Measurements from ENCODE around the gene TSLP. TPM values are rescaled to one million over a fixed set of nuclear protein-coding genes. Genes with fewer than 3 reads are reported as not detected.

Gene TSLP
- total RNA-seq, 3 donors from 2014 or later, result 0.14 to 1.0 (median 0.20) TPM

- Histone ChIP-seq H3K36me3 (ENCODE audit: low read depth) (no peaks in the 10 kb centered on the region), H3K4me3 (no peak overlapping the region), H3K9me3 (no peaks in the 10 kb centered on the region), H3K4me1 (ENCODE audit: low read depth) (peaks cover 24% of the 10 kb centered on the region)
- no peak for TF ChIP-seq CTCF (IDR thresholded peaks at IDR 0.05)
- intact Hi-C loops (cut with DNase I, micrococcal nuclease), result loop anchor here in 1 of 2 donors (10.0 kb wide), 1 partner anchor 341 kb away; no protein-coding TSS in a partner anchor
- no peak for ATAC-seq
- no peak for DNase-seq
Measured at GRCh38 chr5:111095982-111096381, 24.5 kb downstream of the TSLP start.

GRCh38 chr5:111099058-111099778 is 27.7 kb downstream of the TSLP start:
- Histone ChIP-seq H3K9me3 (no peaks in the 10 kb centered on the region), H3K4me3 (no peak overlapping the region), H3K4me1 (ENCODE audit: low read depth) (peaks cover 3% of the 10 kb centered on the region), H3K36me3 (ENCODE audit: low read depth) (peaks cover 7% of the 10 kb centered on the region)
- ATAC-seq, result no peak
- DNase-seq, result no peak
- no peak for TF ChIP-seq CTCF (IDR thresholded peaks at IDR 0.05)
- intact Hi-C loops (cut with DNase I, micrococcal nuclease), result loop anchor here in 1 of 2 donors (10.0 kb wide), 1 partner anchor 344 kb away; no protein-coding TSS in a partner anchor

GRCh38 chr5:111106320-111106948 is 34.9 kb downstream of the TSLP start:
- intact Hi-C loops (cut with DNase I, micrococcal nuclease), result loop anchor here in 1 of 2 donors (10.0 kb wide), 1 partner anchor 352 kb away; no protein-coding TSS in a partner anchor
- ATAC-seq (no peak), DNase-seq (no peak)
- Histone ChIP-seq H3K36me3 (ENCODE audit: low read depth) (peaks cover 19% of the 10 kb centered on the region), H3K4me3 (no peak overlapping the region), H3K9me3 (no peaks in the 10 kb centered on the region), H3K4me1 (ENCODE audit: low read depth) (no peaks in the 10 kb centered on the region)
- TF ChIP-seq CTCF (IDR thresholded peaks at IDR 0.05), result no peak

- TF ChIP-seq CTCF (IDR thresholded peaks at IDR 0.05), result no peak
- H3K9me3 ChIP-seq, result no peaks in the 10 kb centered on the region
- ATAC-seq (no peak), DNase-seq (no peak)
- peaks cover 19% of the 10 kb centered on the region for H3K36me3 ChIP-seq (ENCODE audit: low read depth)
- H3K4me3 ChIP-seq, result no peak overlapping the region
- intact Hi-C loops (cut with DNase I, micrococcal nuclease), result loop anchor here in 1 of 2 donors (10.0 kb wide), 1 partner anchor 353 kb away; no protein-coding TSS in a partner anchor
- no peaks in the 10 kb centered on the region for H3K4me1 ChIP-seq (ENCODE audit: low read depth)
Measured at GRCh38 chr5:111107371-111107770, 35.9 kb downstream of the TSLP start.

GRCh38 chr5:111111956-111112355 is 40.4 kb downstream of the TSLP start:
- ATAC-seq (no peak), DNase-seq (no peak)
- Histone ChIP-seq H3K9me3 (no peaks in the 10 kb centered on the region), H3K4me3 (no peak overlapping the region), H3K4me1 (ENCODE audit: low read depth) (no peaks in the 10 kb centered on the region), H3K36me3 (ENCODE audit: low read depth) (no peaks in the 10 kb centered on the region)
- TF ChIP-seq CTCF (IDR thresholded peaks at IDR 0.05), result no peak
- intact Hi-C loops (cut with DNase I, micrococcal nuclease), result no loop called here
